H1 (cell line): ENCODE results near the gene ELP4. TPM values are rescaled to one million over a fixed set of nuclear protein-coding genes. Genes with fewer than 3 reads are reported as not detected.

ENCODE experiments used
- CTCF ChIA-PET: fragments of 300-600 bp; sonication (Branson Sonifier 250); formaldehyde crosslinking; loops from one replicate; lab custom pipeline; 2021; ENCODE audit not compliant: partially characterized antibody; lab: Charles Lee
- POLR2A ChIA-PET: fragments of 300-600 bp; sonication (Branson Sonifier 250); formaldehyde crosslinking; loops from one replicate; lab custom pipeline; 2021; ENCODE audit warnings: inconsistent platforms; ENCODE audit not compliant: partially characterized antibody; lab: Charles Lee
- DNase-seq, 2 experiments: peaks; one replicate each; pipeline versions ENCODE4 v3.0.0 to v3.0.0-alpha.2; 2010 to 2022; ENCODE audit warnings: low spot score in 2 of 2, low read depth in 1 of 2, mixed read lengths in 1 of 2
- FAIRE-seq: peaks from 2 replicates; lab custom pipeline; 2011; peaks lifted over from hg19 to GRCh38; lab: Jason Lieb, UNC
- H2AFZ ChIP-seq: 2 replicates; pipeline ENCODE4 v1.8.1; 2012; ENCODE audit warnings: low read length, inconsistent platforms
- H2AK5ac ChIP-seq: 2 replicates; pipeline ENCODE4 v1.6.1; 2013; ENCODE audit warnings: low read depth, low read length
- H2BK120ac ChIP-seq: replicated peaks from 2 replicates; pipeline ENCODE3; 2013; ENCODE audit warnings: low read depth, low read length, inconsistent platforms
- H2BK12ac ChIP-seq: 2 replicates; pipeline ENCODE4 v1.6.1; 2013; ENCODE audit warnings: low read depth, low read length
- H2BK15ac ChIP-seq: 2 replicates; pipeline ENCODE4 v1.6.1; 2013; ENCODE audit warnings: low read length
- H2BK20ac ChIP-seq: 2 replicates; pipeline ENCODE4 v1.6.1; 2013; ENCODE audit warnings: low read length
- H2BK5ac ChIP-seq: 2 replicates; pipeline ENCODE4 v1.6.1; 2013; ENCODE audit warnings: low read depth, low read length
- H3K14ac ChIP-seq: 2 replicates; pipeline ENCODE4 v1.6.1; 2013; ENCODE audit warnings: inconsistent platforms; ENCODE audit not compliant: insufficient read length
- H3K18ac ChIP-seq: 2 replicates; pipeline ENCODE4 v1.6.1; 2013; ENCODE audit warnings: low read length; ENCODE audit errors: extremely low read depth
- H3K23ac ChIP-seq: 2 replicates; pipeline ENCODE4 v1.6.1; 2013; ENCODE audit warnings: inconsistent platforms; ENCODE audit not compliant: insufficient read length
- H3K23me2 ChIP-seq: 2 replicates; pipeline ENCODE4 v1.6.1; 2013; ENCODE audit warnings: low read depth, low read length
- H3K27ac ChIP-seq: 2 replicates; pipeline ENCODE4 v1.6.1; 2011; ENCODE audit warnings: low read depth, low read length, inconsistent platforms
- H3K27me3 ChIP-seq, 4 experiments: replicated peaks in 1 of 4; 1 replicate in 1 of 4; 2 replicates in 3 of 4; pipeline versions ENCODE4 v1.6.1 to v1.8.1; 2011 to 2013; ENCODE audit warnings: low read length in 3 of 4, mild to moderate bottlenecking in 3 of 4, inconsistent platforms in 2 of 4, mixed read lengths in 2 of 4, moderate library complexity in 1 of 4; ENCODE audit not compliant: control insufficient read depth in 3 of 4, insufficient read depth in 3 of 4; ENCODE audit errors: extremely low read depth in 1 of 4
- H3K36me3 ChIP-seq, 4 experiments: 2 replicates each; pipeline versions ENCODE4 v1.6.1 to v1.8.1; 2011 to 2013; ENCODE audit warnings: mild to moderate bottlenecking in 4 of 4, low read length in 3 of 4, moderate library complexity in 2 of 4, control low read depth in 1 of 4, inconsistent platforms in 1 of 4; ENCODE audit not compliant: insufficient read depth in 4 of 4, control insufficient read depth in 2 of 4
- H3K4ac ChIP-seq: replicated peaks from 2 replicates; pipeline ENCODE3; 2013; ENCODE audit warnings: low read length, low read depth, mixed read lengths, inconsistent platforms; ENCODE audit not compliant: insufficient read length
- H3K4me1 ChIP-seq, 4 experiments: replicated peaks in 1 of 4; 1 replicate in 1 of 4; 2 replicates in 3 of 4; pipeline versions ENCODE4 v1.6.1 to v1.8.1; 2011 to 2013; ENCODE audit warnings: low read length in 3 of 4, inconsistent platforms in 2 of 4, mixed read lengths in 1 of 4; ENCODE audit not compliant: insufficient read depth in 4 of 4, control insufficient read depth in 3 of 4
- H3K4me2 ChIP-seq, 2 experiments: 2 replicates each; pipeline versions ENCODE4 v1.6.1 to v1.8.1; 2011 to 2013; ENCODE audit warnings: low read depth in 2 of 2, low read length in 2 of 2, control low read depth in 1 of 2, inconsistent platforms in 1 of 2, mild to moderate bottlenecking in 1 of 2; ENCODE audit not compliant: insufficient read depth in 1 of 2
- H3K4me3 ChIP-seq, 4 experiments: fragments of 200-600, 300-600 bp in 1 of 4; sonication (generic), shearing (Covaris generic), sonication (Bioruptor Twin) in 1 of 4; 2 replicates each; pipeline versions ENCODE4 v1.5.1 to v1.8.1; 2011 to 2016; ENCODE audit warnings: low read length in 4 of 4, low read depth in 3 of 4, control low read depth in 2 of 4, inconsistent platforms in 2 of 4, mild to moderate bottlenecking in 2 of 4, mixed read lengths in 1 of 4, moderate library complexity in 1 of 4; ENCODE audit not compliant: insufficient read depth in 2 of 4; ENCODE audit errors: extremely low read depth in 1 of 4
- H3K56ac ChIP-seq: replicated peaks from 2 replicates; pipeline ENCODE3; 2013; ENCODE audit warnings: low read depth, mild to moderate bottlenecking, mixed read lengths, low read length, inconsistent platforms; ENCODE audit not compliant: insufficient read length
- H3K79me1 ChIP-seq: 2 replicates; pipeline ENCODE4 v1.6.1; 2013; ENCODE audit warnings: low read depth, low read length, control low read depth
- H3K79me2 ChIP-seq, 2 experiments: 2 replicates each; pipeline versions ENCODE4 v1.6.1 to v1.8.1; 2012 to 2013; ENCODE audit warnings: low read length in 2 of 2, mild to moderate bottlenecking in 2 of 2, inconsistent platforms in 1 of 2; ENCODE audit not compliant: insufficient read depth in 2 of 2, control insufficient read depth in 1 of 2
- H3K9ac ChIP-seq, 4 experiments: replicated peaks in 1 of 4; 1 replicate in 1 of 4; 2 replicates in 3 of 4; pipeline versions ENCODE4 v1.6.1 to v1.8.1; 2011 to 2013; ENCODE audit warnings: low read depth in 3 of 4, low read length in 3 of 4, control low read depth in 2 of 4, mild to moderate bottlenecking in 2 of 4, moderate library complexity in 2 of 4, inconsistent platforms in 1 of 4; ENCODE audit errors: extremely low read depth in 1 of 4
- H3K9me3 ChIP-seq, 2 experiments: 2 replicates each; pipeline versions ENCODE4 v1.6.1 to v1.8.1; 2012 to 2013; ENCODE audit warnings: mild to moderate bottlenecking in 2 of 2, moderate library complexity in 2 of 2, control low read depth in 1 of 2, inconsistent platforms in 1 of 2, low read depth in 1 of 2, low read length in 1 of 2, mixed read lengths in 1 of 2; ENCODE audit not compliant: insufficient read depth in 2 of 2
- H4K20me1 ChIP-seq, 2 experiments: replicated peaks in 1 of 2; 2 replicates each; pipeline versions ENCODE3 to v1.8.1; 2011 to 2013; ENCODE audit warnings: inconsistent platforms in 2 of 2, low read length in 2 of 2, mild to moderate bottlenecking in 1 of 2; ENCODE audit not compliant: insufficient read depth in 2 of 2, control insufficient read depth in 1 of 2
- H4K5ac ChIP-seq: 2 replicates; pipeline ENCODE4 v1.6.1; 2013; ENCODE audit warnings: low read length, low read depth, mixed read lengths, inconsistent platforms; ENCODE audit not compliant: insufficient read length
- H4K8ac ChIP-seq: 2 replicates; pipeline ENCODE4 v1.8.0; 2013; ENCODE audit warnings: mild to moderate bottlenecking, moderate library complexity, low read length, inconsistent platforms; ENCODE audit not compliant: insufficient read depth; ENCODE audit errors: extremely low read depth
- H4K91ac ChIP-seq: replicated peaks from 2 replicates; pipeline ENCODE3; 2013; ENCODE audit warnings: low read length, mixed read lengths, inconsistent platforms; ENCODE audit not compliant: insufficient read length
- ASH2L ChIP-seq: fragments of 200-600, 300-600 bp; sonication (generic); IDR thresholded peaks from one replicate; pipeline ENCODE4 v1.7.1; 2017; ENCODE audit warnings: low read length
- BRCA1 ChIP-seq: IDR thresholded peaks from 2 replicates; pipeline ENCODE4 v1.6.1; 2012; ENCODE audit warnings: low read depth, low read length, improper control_type of control experiment
- CBX5 ChIP-seq: fragments of 300-800, 300-1000 bp; sonication (generic); IDR thresholded peaks from 2 replicates; pipeline ENCODE4 v1.7.1; 2016; ENCODE audit warnings: antibody characterized with exemption, low read length, low read depth
- CBX8 ChIP-seq: fragments of 300-800, 300-1000 bp; sonication (generic); IDR thresholded peaks from 2 replicates; pipeline ENCODE4 v1.7.1; 2016; ENCODE audit warnings: low read depth, low read length, borderline replicate concordance
- CREB1 ChIP-seq: IDR thresholded peaks from 2 replicates; pipeline ENCODE4 v1.6.1; 2012; ENCODE audit warnings: inconsistent platforms
- CTBP2 ChIP-seq: IDR thresholded peaks from 2 replicates; pipeline ENCODE4 v1.7.0; 2011; ENCODE audit warnings: borderline replicate concordance, mild to moderate bottlenecking, moderate library complexity, mixed read lengths, low read length; ENCODE audit not compliant: insufficient read depth, insufficient read length
- NRF1 ChIP-seq: IDR thresholded peaks from 2 replicates; pipeline ENCODE4 v1.6.1; 2011; ENCODE audit warnings: mild to moderate bottlenecking, low read depth, low read length, improper control_type of control experiment
- RBBP5 ChIP-seq: IDR thresholded peaks from 2 replicates; pipeline ENCODE4 v1.7.1; 2012; ENCODE audit warnings: low read depth, mild to moderate bottlenecking, inconsistent platforms, low read length, moderate library complexity, borderline replicate concordance
- SP2 ChIP-seq: IDR thresholded peaks from 2 replicates; pipeline ENCODE4 v1.6.1; 2012; ENCODE audit warnings: mild to moderate bottlenecking, low read length, inconsistent platforms
- SUZ12 ChIP-seq: fragments of 200-600 bp; sonication (generic); IDR thresholded peaks from 2 replicates; pipeline ENCODE4 v1.6.1; 2012; ENCODE audit warnings: mild to moderate bottlenecking, inconsistent platforms, low read length, moderate library complexity, mixed read lengths
- TBP ChIP-seq: IDR thresholded peaks from 2 replicates; pipeline ENCODE4 v1.6.1; 2011; ENCODE audit warnings: low read depth, low read length, improper control_type of control experiment
- TCF12 ChIP-seq: IDR thresholded peaks from 2 replicates; pipeline ENCODE4 v1.6.1; 2011; ENCODE audit warnings: low read depth, mild to moderate bottlenecking, low read length
- WGBS, 2 experiments: shearing (Covaris generic) in 1 of 2; methylation state at CpG; one replicate each; pipeline versions ENCODE4 v1.1.6 to v1.1.7; 2013 to 2015; ENCODE audit warnings: low lambda C conversion rate in 2 of 2, mixed read lengths in 2 of 2, inconsistent platforms in 1 of 2, low coverage in 1 of 2, missing lambda C conversion rate in 1 of 2; ENCODE audit not compliant: insufficient replicate concordance in 2 of 2, insufficient coverage in 1 of 2, insufficient read length in 1 of 2; ENCODE audit errors: extremely low coverage in 1 of 2, missing lambda C conversion rate in 1 of 2; 5-methylcytosine and 5-hydroxymethylcytosine counted together
- polyA plus RNA-seq, 7 experiments: library from polyadenylated mRNA; depleted of rRNA in 3 of 7; stranded (reverse) in 5 of 7; unstranded in 2 of 7; fragments of >200 nt in 5 of 7; fragments of 200-250 nt in 2 of 7; gene quantifications; 1 replicate in 5 of 7; 2 replicates in 1 of 7; 4 replicates in 1 of 7; pipeline versions ENCODE4 v1.2.1 to v1.2.3, GENCODE V29; 2011 to 2013; ENCODE audit warnings: missing spikeins in 2 of 7, mixed read lengths in 2 of 7
- total RNA-seq: library from RNA; stranded (reverse); fragmentation: NEBNext Ultra II Directional; extraction: Animal tissue kit (Norgen Biotek cat#: 25700); gene quantifications from 2 replicates; pipeline ENCODE4 v1.2.1, GENCODE V29; 2021

Gene ELP4
- total and polyA plus RNA-seq, 2 of the 8 experiments (the other 6 are each of a cell fraction or from before 2014, with no cell fraction given) = 14.0 to 18.6 TPM

GRCh38 chr11:31826536-31827438 is 317.2 kb downstream of the ELP4 start:
- H3K18ac ChIP-seq = no peak overlapping the region
- no peak overlapping the region for H3K14ac ChIP-seq
- peak overlapping the region; percentile 65 to 68 for H3K4me2 ChIP-seq
- FAIRE-seq = no peak
- no peak overlapping the region for H2BK15ac ChIP-seq
- no peaks in the 10 kb centered on the region for H3K79me2 ChIP-seq
- 2% methylated on average over 41 of the region's 55 CpGs; no CpG with 5 or more reads in 1 of the 2 experiments for WGBS, 2 experiments
- H3K4ac ChIP-seq = no peak overlapping the region
- H3K9ac ChIP-seq = no peak overlapping the region
- ChIA-PET CTCF (no interaction called here), POLR2A (interaction anchor here (1.2 to 4.1 kb wide), 3 partner anchors 20 to 28 kb away, joined by 4 to 18 read pairs (median 5); no protein-coding TSS in a partner anchor)
- H2BK20ac ChIP-seq = no peak overlapping the region
- H3K4me1 ChIP-seq = peaks cover 24 to 38% (median 32%) of the 10 kb centered on the region in 4 experiments
- H2BK12ac ChIP-seq = no peak overlapping the region
- no peak overlapping the region for H2AFZ ChIP-seq
- H4K5ac ChIP-seq = no peak overlapping the region
- no peaks in the 10 kb centered on the region for H3K9me3 ChIP-seq
- peaks cover 0 to 2% of the 10 kb centered on the region in 2 experiments for H4K20me1 ChIP-seq
- no peak overlapping the region for H3K23ac ChIP-seq
- H3K36me3 ChIP-seq = no peaks in the 10 kb centered on the region; a peak in 1 of 8 replicates
- no peak overlapping the region for H2BK5ac ChIP-seq
- DNase-seq = peak in 1 of 2 experiments; percentile 71
- no peak overlapping the region for H2AK5ac ChIP-seq
- no peak overlapping the region for H4K8ac ChIP-seq
- no peak overlapping the region for H4K91ac ChIP-seq
- H2BK120ac ChIP-seq = no peak overlapping the region
- no peak overlapping the region for H3K56ac ChIP-seq
- no peaks in the 10 kb centered on the region for H3K79me1 ChIP-seq
- peaks cover 41 to 71% (median 62%) of the 10 kb centered on the region in 4 experiments for H3K27me3 ChIP-seq
- H3K27ac ChIP-seq = no peak overlapping the region
- H3K23me2 ChIP-seq = peaks cover 6% of the 10 kb centered on the region; the same call in 1 of the 2 replicates
- peak overlapping the region; percentile 24 to 58 (median 37) for H3K4me3 ChIP-seq
- TF ChIP-seq BRCA1 = no peak
- TF ChIP-seq CREB1 = peak; percentile 59; the same call in 1 of the 2 replicates
- peak; percentile 47 for TF ChIP-seq ASH2L
- no peak for TF ChIP-seq CBX8
- peak; percentile 91 for TF ChIP-seq SUZ12
- peak; percentile 76 for TF ChIP-seq CTBP2
- TF ChIP-seq TBP = no peak
- TF ChIP-seq CBX5 = no peak
- no peak for TF ChIP-seq TCF12
- no peak for TF ChIP-seq RBBP5
- no peak for TF ChIP-seq NRF1
- no peak for TF ChIP-seq SP2
